NK-92 (cell line): Measurements from ENCODE around the gene POLR3C.

Experiments used
- DNase-seq: peaks from one replicate; lab custom pipeline; 2025; ENCODE audit not compliant: unreplicated experiment; lab: John Stamatoyannopoulos, UW

Gene POLR3C

GRCh38 chr1:145871994-145872924 lies 48.3 kb downstream of the POLR3C start:
- no peak for DNase-seq

- DNase-seq: no peak
Observed at GRCh38 chr1:145874646-145875045, 50.6 kb downstream of the POLR3C start.

- no peak for DNase-seq
Observed at GRCh38 chr1:145877923-145878486, 54.0 kb downstream of the POLR3C start.

- DNase-seq: no peak
Observed at GRCh38 chr1:145878724-145879123, 54.7 kb downstream of the POLR3C start.

- DNase-seq: no peak
Observed at GRCh38 chr1:145879775-145880174, 55.8 kb downstream of the POLR3C start.

- no peak for DNase-seq
Observed at GRCh38 chr1:145884675-145885074, 60.7 kb downstream of the POLR3C start.

- DNase-seq: peak; percentile 26
Observed at GRCh38 chr1:145885738-145886287, 61.8 kb downstream of the POLR3C start, which contains the start of gene ANKRD35. Gene ANKRD35 (minus strand): TSS chr1:145885866. CDS start chr1:145885758, 108 bp downstream.

- DNase-seq: no peak
Observed at GRCh38 chr1:145886390-145886789, 62.4 kb downstream of the POLR3C start.

GRCh38 chr1:145886816-145887215 lies 62.8 kb downstream of the POLR3C start:
- DNase-seq: no peak

- DNase-seq: no peak
Observed at GRCh38 chr1:145887631-145888030, 63.6 kb downstream of the POLR3C start.

- no peak for DNase-seq
Observed at GRCh38 chr1:145889722-145890121, 65.7 kb downstream of the POLR3C start.

- no peak for DNase-seq
Observed at GRCh38 chr1:145891143-145891542, 67.1 kb downstream of the POLR3C start.

GRCh38 chr1:145891587-145892485 lies 67.8 kb downstream of the POLR3C start:
- no peak for DNase-seq

- no peak for DNase-seq
Observed at GRCh38 chr1:145892486-145893087, 68.6 kb downstream of the POLR3C start.

- DNase-seq: no peak
Observed at GRCh38 chr1:145893306-145894055, 69.5 kb downstream of the POLR3C start.
